Upper lobe of right lung (tissue), 1 donor: Measurements from ENCODE around the gene UBA5. TPM values are rescaled to one million over a fixed set of nuclear protein-coding genes. Genes with fewer than 3 reads are reported as not detected.

Experiments used
- ATAC-seq: fragments of 200-7000 bp; cut with Tn5 transposase; one replicate; pipeline ENCODE4 v1.9.1; 2020; ENCODE audit warnings: mild to moderate bottlenecking, moderate library complexity
- DNase-seq: peaks from one replicate; pipeline ENCODE4 v3.0.0-alpha.2; 2020
- H3K27ac ChIP-seq: fragments of 200-600 bp; one replicate; pipeline ENCODE4 v1.8.0; 2022
- H3K27me3 ChIP-seq: fragments of 200-600 bp; one replicate; pipeline ENCODE4 v1.8.0; 2022; ENCODE audit warnings: mild to moderate bottlenecking
- H3K36me3 ChIP-seq: fragments of 200-600 bp; one replicate; pipeline ENCODE4 v1.8.0; 2022
- H3K4me1 ChIP-seq: fragments of 200-600 bp; one replicate; pipeline ENCODE4 v1.8.0; 2022
- H3K4me3 ChIP-seq: fragments of 200-600 bp; one replicate; pipeline ENCODE4 v1.8.0; 2022; ENCODE audit warnings: mild to moderate bottlenecking
- H3K9me3 ChIP-seq: fragments of 200-600 bp; one replicate; pipeline ENCODE4 v1.8.0; 2022
- CTCF ChIP-seq: fragments of 200-600 bp; IDR thresholded peaks from one replicate; pipeline ENCODE4 v1.8.0; 2022; ENCODE audit warnings: antibody characterized with exemption
- intact Hi-C: fragments of 100-400 bp; cut with DNase I; formaldehyde crosslinking; loops from one replicate; pipeline ENCODE4 v1.11.0; 2022
- total RNA-seq: library from RNA; stranded (reverse); fragmentation: NEBNext Ultra II Directional; extraction: Animal tissue kit (Norgen Biotek cat#: 25700); gene quantifications from one replicate; pipeline ENCODE4 v1.2.1, GENCODE V29; 2021
- donor health status: DM: no; HTN: yes; CAD: no; lungs with severe emphysema.

The UBA5 gene
- total RNA-seq, 1 donor from 2014 or later, result 35.1 TPM

- Histone ChIP-seq H3K9me3 (no peaks in the 10 kb centered on the region), H3K36me3 (peaks cover 14% of the 10 kb centered on the region), H3K27ac (no peak overlapping the region), H3K4me3 (no peak overlapping the region), H3K27me3 (no peaks in the 10 kb centered on the region), H3K4me1 (peaks cover 8% of the 10 kb centered on the region)
- no peak for TF ChIP-seq CTCF
- intact Hi-C loops, result no loop called here
- DNase-seq (no peak), ATAC-seq (no peak)
Measured at GRCh38 chr3:132623646-132624045, 36.5 kb upstream of the UBA5 start.

- intact Hi-C loops, result no loop called here
- Histone ChIP-seq H3K27ac (no peak overlapping the region), H3K36me3 (peaks cover 14% of the 10 kb centered on the region), H3K4me3 (no peak overlapping the region), H3K9me3 (no peaks in the 10 kb centered on the region), H3K4me1 (peaks cover 8% of the 10 kb centered on the region), H3K27me3 (no peaks in the 10 kb centered on the region)
- DNase-seq, result no peak
- no peak for ATAC-seq
- TF ChIP-seq CTCF, result no peak
Measured at GRCh38 chr3:132624790-132625189, 35.3 kb upstream of the UBA5 start.

- peaks cover 8% of the 10 kb centered on the region for H3K4me1 ChIP-seq
- intact Hi-C loops, result no loop called here
- no peak for TF ChIP-seq CTCF
- H3K27ac ChIP-seq, result no peak overlapping the region
- DNase-seq (no peak), ATAC-seq (no peak)
- no peak overlapping the region for H3K4me3 ChIP-seq
- H3K9me3 ChIP-seq, result no peaks in the 10 kb centered on the region
- H3K36me3 ChIP-seq, result peaks cover 14% of the 10 kb centered on the region
- H3K27me3 ChIP-seq, result no peaks in the 10 kb centered on the region
Measured at GRCh38 chr3:132625613-132626012, 34.5 kb upstream of the UBA5 start.

GRCh38 chr3:132626955-132627354 lies 33.2 kb upstream of the UBA5 start:
- H3K4me3 ChIP-seq, result no peak overlapping the region
- no peak for TF ChIP-seq CTCF
- H3K27ac ChIP-seq, result no peak overlapping the region
- H3K27me3 ChIP-seq, result no peaks in the 10 kb centered on the region
- H3K4me1 ChIP-seq, result peaks cover 7% of the 10 kb centered on the region
- DNase-seq (no peak), ATAC-seq (no peak)
- intact Hi-C loops, result no loop called here
- H3K9me3 ChIP-seq, result no peaks in the 10 kb centered on the region
- H3K36me3 ChIP-seq, result peaks cover 14% of the 10 kb centered on the region

GRCh38 chr3:132628157-132628556 lies 32.0 kb upstream of the UBA5 start:
- Histone ChIP-seq H3K4me3 (no peak overlapping the region), H3K27me3 (no peaks in the 10 kb centered on the region), H3K4me1 (no peaks in the 10 kb centered on the region), H3K36me3 (peaks cover 14% of the 10 kb centered on the region), H3K27ac (no peak overlapping the region), H3K9me3 (no peaks in the 10 kb centered on the region)
- DNase-seq, result no peak
- intact Hi-C loops, result no loop called here
- ATAC-seq, result no peak
- no peak for TF ChIP-seq CTCF

- Histone ChIP-seq H3K27ac (no peak overlapping the region), H3K27me3 (no peaks in the 10 kb centered on the region), H3K4me3 (no peak overlapping the region), H3K4me1 (no peaks in the 10 kb centered on the region), H3K9me3 (no peaks in the 10 kb centered on the region), H3K36me3 (peaks cover 14% of the 10 kb centered on the region)
- no peak for ATAC-seq
- intact Hi-C loops, result no loop called here
- TF ChIP-seq CTCF, result no peak
- DNase-seq, result no peak
Measured at GRCh38 chr3:132629928-132630327, 30.2 kb upstream of the UBA5 start.
